ENCODE results near the gene SLC38A1.
A peak's percentile ranks its signal among the peaks of the same experiment; 100 is the strongest.
"Not testable (repeated sequence)": the region's sequence is repeated elsewhere in the genome, so short reads cannot be mapped to it uniquely, and the experiment has no call there.

The SLC38A1 gene

DNA sequence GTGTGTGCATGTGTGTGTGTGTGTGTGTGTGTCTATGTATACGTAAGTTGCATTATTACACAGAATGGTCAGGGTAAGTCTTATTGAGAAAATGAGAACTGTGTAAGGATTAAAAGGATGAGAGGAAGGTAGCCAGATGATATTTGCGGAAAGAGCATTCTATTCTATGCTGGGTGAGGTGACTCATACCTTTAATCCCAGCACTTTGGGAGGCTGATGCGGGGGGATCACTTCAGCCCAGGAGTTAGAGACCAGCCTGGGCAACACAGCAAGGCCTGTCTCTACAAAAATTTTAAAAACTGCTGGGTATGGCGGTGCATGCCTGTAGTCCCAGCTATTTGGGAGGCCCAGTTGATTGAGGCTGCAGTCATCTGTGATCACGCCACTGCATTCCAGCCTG, 103.7 kb downstream of the SLC38A1 start:
- DNase-seq (ENCODE audit: low read depth, low spot score) = no peak
- H3K4me3 ChIP-seq (ENCODE audit: low read depth, low read length) = no peak overlapping the region
- in situ Hi-C loops (cut with HindIII; ENCODE audit: low sequenced_read_pairs) = no loop called here
- TF ChIP-seq, protein P1, sequence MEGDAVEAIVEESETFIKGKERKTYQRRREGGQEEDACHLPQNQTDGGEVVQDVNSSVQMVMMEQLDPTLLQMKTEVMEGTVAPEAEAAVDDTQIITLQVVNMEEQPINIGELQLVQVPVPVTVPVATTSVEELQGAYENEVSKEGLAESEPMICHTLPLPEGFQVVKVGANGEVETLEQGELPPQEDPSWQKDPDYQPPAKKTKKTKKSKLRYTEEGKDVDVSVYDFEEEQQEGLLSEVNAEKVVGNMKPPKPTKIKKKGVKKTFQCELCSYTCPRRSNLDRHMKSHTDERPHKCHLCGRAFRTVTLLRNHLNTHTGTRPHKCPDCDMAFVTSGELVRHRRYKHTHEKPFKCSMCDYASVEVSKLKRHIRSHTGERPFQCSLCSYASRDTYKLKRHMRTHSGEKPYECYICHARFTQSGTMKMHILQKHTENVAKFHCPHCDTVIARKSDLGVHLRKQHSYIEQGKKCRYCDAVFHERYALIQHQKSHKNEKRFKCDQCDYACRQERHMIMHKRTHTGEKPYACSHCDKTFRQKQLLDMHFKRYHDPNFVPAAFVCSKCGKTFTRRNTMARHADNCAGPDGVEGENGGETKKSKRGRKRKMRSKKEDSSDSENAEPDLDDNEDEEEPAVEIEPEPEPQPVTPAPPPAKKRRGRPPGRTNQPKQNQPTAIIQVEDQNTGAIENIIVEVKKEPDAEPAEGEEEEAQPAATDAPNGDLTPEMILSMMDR (IDR thresholded peaks at IDR 0.05; ENCODE audit: low read depth, low read length) = no peak

DNA sequence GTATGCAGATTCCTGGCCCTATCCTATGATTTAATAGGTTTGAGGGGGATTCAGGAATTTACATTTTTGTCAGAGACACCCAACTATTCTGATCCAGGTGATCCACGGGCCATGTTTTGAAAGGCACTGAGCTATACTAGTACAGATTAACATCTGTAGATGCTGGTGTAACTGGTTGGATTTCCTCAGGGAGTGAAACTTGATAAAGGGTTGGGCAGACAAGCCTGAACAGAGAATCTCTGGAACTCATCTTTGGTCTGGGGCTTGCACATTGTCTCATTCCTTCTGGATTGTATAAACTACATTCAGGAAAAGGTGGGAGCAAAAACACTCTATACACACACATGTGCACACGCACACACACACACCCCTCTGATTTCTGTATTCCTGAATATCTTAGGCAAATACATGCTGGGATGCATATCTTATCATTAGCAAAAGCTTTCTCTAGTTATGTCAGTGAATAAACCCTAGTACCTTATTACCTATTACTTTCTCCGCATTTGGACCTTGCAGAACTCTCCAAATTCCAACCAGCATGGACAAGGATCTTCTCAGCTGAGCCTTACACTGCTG, 104.6 kb downstream of the SLC38A1 start:
- no peak for DNase-seq (ENCODE audit: low read depth, low spot score)
- in situ Hi-C loops (cut with HindIII; ENCODE audit: low sequenced_read_pairs) = no loop called here
- H3K4me3 ChIP-seq (ENCODE audit: low read depth, low read length) = no peak overlapping the region
- TF ChIP-seq, protein P1 (IDR thresholded peaks at IDR 0.05; ENCODE audit: low read depth, low read length) = no peak

DNA sequence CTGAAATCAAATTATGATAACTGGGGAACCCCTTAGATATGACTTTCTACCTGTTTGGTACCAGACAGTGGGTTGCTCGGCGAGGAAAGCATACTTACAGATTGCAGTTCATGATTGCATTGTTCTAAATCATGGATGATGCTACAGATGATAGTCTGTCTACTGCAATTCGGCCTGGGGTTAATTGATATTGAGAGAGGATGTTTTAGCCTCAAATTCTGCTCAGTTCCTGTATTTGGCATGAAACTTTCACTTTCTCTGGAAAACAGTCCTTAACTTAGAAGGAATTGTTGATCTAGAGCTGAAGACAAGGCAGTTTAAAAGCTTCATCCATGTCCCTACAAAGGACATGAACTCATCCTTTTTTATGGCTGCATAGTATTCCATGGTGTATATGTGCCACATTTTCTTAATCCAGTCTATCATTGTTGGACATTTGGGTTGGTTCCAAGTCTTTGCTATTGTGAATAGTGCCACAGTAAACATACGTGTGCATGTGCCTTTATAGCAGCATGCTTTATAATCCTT, 106.2 kb downstream of the SLC38A1 start:
- H3K4me3 ChIP-seq (ENCODE audit: low read depth, low read length); DNase-seq (ENCODE audit: low read depth, low spot score); in situ Hi-C loops (cut with HindIII; ENCODE audit: low sequenced_read_pairs): not testable (repeated sequence)

DNA sequence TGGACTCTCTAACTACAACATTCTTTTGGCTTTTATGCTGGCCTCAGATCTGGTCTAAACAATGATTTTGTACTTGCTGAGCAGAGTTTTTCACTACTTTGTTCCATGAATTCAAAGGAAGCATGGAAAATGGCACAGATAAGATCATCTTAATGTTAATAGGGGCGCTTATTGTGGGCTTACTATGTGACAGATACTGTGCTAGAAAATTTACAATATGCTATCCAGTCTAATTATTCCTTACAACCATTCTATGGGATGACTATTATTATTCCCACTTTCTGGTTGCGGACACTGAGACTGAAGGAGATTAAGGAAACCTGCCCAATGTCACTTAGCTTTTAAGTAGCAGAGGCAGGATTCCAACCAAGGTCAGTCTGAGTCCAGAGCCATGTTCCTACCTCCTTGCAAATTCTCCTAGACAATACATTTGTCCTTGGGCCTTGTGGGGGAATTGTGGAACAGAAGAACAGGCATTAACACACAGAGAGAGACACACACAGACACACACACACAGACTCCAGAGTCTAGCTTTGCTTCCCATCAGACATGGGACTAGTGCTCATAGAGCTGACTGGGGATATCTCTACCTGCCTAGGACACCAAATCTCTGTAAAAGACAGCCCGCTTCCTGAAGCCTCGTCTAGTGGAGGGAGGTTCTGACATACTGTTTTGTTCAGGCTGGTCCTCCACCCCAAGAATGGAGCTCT, 107.7 kb downstream of the SLC38A1 start:
- in situ Hi-C loops (cut with HindIII; ENCODE audit: low sequenced_read_pairs) = no loop called here
- DNase-seq (ENCODE audit: low read depth, low spot score) = no peak
- TF ChIP-seq, protein P1 (IDR thresholded peaks at IDR 0.05; ENCODE audit: low read depth, low read length) = no peak
- H3K4me3 ChIP-seq (ENCODE audit: low read depth, low read length) = no peak overlapping the region

DNA sequence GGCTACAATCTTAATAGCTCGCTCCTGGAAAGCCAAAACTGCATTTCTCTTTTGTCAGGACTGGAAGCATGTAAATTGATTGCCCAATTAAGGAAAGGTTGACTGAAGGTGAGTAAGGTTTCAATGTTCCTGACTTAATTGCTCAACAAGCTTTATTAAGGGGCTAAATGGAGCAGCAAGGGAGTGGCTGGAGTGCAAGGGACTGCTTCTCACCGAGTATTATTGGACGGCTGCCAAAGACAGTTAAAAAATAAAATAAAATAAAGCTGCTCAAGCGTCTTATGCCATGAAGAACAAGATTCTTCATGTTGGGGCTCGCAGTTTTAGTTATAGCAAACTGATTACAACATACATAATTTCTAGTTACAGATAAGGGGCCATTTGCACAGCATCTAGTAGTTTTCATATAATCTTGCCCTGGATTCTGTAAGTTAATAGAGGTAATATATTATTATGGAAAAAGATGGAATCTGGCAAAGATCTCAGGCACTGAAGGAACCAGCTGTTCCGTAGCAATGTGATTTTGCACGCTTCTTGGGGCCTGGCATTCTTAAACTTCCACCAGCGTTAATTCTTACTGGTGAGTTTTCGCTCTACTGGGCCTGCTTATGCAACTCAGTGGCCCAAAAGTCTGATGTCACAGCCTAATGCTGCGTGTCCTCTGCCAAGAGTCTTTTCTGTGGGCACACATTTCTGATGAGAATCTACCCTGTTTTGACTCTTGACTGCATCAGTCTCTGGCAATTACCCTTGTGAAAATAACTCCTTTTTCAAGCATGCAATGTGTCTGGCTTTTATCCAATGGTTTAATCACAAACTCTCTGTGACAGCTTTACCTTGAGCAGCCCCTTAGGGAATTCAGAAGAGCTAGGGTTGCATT, 108.5 kb downstream of the SLC38A1 start:
- peak; percentile 85 for DNase-seq (ENCODE audit: low read depth, low spot score)
- no peak overlapping the region for H3K4me3 ChIP-seq (ENCODE audit: low read depth, low read length)
- in situ Hi-C loops (cut with HindIII; ENCODE audit: low sequenced_read_pairs) = no loop called here
- TF ChIP-seq, protein P1 (IDR thresholded peaks at IDR 0.05; ENCODE audit: low read depth, low read length) = no peak

DNA sequence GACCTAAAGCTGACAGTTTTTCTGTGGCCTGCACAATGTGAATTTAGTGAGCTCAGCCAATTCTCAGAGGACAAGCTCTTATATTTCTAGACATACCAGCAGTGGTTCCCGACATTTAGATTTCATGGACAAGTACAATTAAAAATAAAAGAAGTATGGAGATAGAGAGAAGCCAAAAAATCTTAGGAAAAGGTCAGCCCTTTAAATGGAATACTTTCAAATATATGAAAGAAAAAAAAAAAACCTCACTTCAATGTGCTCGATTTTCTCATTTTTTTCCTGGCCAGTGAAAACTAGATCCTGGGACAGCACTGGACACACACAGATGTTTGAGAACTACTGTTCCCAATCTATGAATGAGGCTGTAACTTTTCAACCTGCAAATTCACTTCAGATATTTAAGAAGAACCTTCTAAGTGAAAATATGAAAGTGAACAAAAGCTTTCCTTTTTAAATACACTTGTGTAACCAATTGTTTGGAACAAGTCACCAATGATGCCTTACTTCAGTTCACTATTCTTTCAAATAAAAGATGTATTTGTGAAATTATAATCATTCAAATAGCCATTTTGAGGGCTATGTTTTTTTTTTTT, 109.4 kb downstream of the SLC38A1 start:
- in situ Hi-C loops (cut with HindIII; ENCODE audit: low sequenced_read_pairs) = no loop called here
- no peak for DNase-seq (ENCODE audit: low read depth, low spot score)

More for the DNA sequence above, 109.4 kb downstream of the SLC38A1 start:
- H3K4me3 ChIP-seq (ENCODE audit: low read depth, low read length) = no peak overlapping the region
- TF ChIP-seq, protein P1 (IDR thresholded peaks at IDR 0.05; ENCODE audit: low read depth, low read length) = no peak
